ENCODE results near the gene RGS1. TPM values are rescaled to one million over a fixed set of nuclear protein-coding genes. Genes with fewer than 3 reads are reported as not detected.

Gene RGS1
- total RNA-seq = not detected in 2 replicates

GRCh38 chr1:192575499-192576189, at the start of gene RGS1:
Gene RGS1 (plus strand): TSS chr1:192575773. CDS start chr1:192575793, 20 bp downstream.

Other genes with a start within 250 kb of the RGS1 start
- gene RGS13, start 60.4 kb downstream of the RGS1 start, total RNA-seq = not detected in 2 replicates
- 1.9 and 2.8 TPM in 2 replicates for gene RGS2, start 233.3 kb downstream of the RGS1 start, total RNA-seq